A673 (cell line): ENCODE results near the gene CLK2. TPM values are rescaled to one million over a fixed set of nuclear protein-coding genes. Genes with fewer than 3 reads are reported as not detected.
A peak's percentile ranks its signal among the peaks of the same experiment; 100 is the strongest.

ENCODE experiments used
- BruUV-seq: library from RNA; stranded (reverse); fragments of 400-500 nt; replicated peaks from 2 replicates; lab custom pipeline; 2021; lab: Mats Ljungman, UMichigan
- CTCF ChIA-PET: fragments of 300-600 bp; sonication (Branson Sonifier 250); formaldehyde crosslinking; loops from one replicate; lab custom pipeline; 2022; ENCODE audit warnings: antibody characterized with exemption; lab: Charles Lee
- POLR2A ChIA-PET: fragments of 300-600 bp; sonication (Branson Sonifier 250); formaldehyde crosslinking; loops from one replicate; lab custom pipeline; 2022; ENCODE audit warnings: antibody characterized with exemption; ENCODE audit not compliant: low non-redundant PET; lab: Charles Lee
- DNase-seq: peaks from one replicate; pipeline ENCODE4 v3.0.0-alpha.2; 2015; ENCODE audit warnings: low spot score
- H3K27ac ChIP-seq: fragments of 200-600 bp; sonication (generic); 2 replicates; pipeline ENCODE4 v1.5.1; 2016; ENCODE audit warnings: mixed run types, low read depth, mild to moderate bottlenecking, mixed read lengths, antibody characterized with exemption, low read length; ENCODE audit not compliant: poor library complexity, severe bottlenecking
- H3K27me3 ChIP-seq: fragments of 200-600 bp; sonication (generic); replicated peaks from 2 replicates; pipeline ENCODE4 v1.6.1; 2017; ENCODE audit warnings: mixed run types, low read depth, mild to moderate bottlenecking, mixed read lengths, antibody characterized with exemption, low read length; ENCODE audit not compliant: insufficient read depth, poor library complexity
- H3K36me3 ChIP-seq: fragments of 200-600 bp; sonication (generic); 2 replicates; pipeline ENCODE4 v1.6.1; 2016; ENCODE audit warnings: mixed run types, mild to moderate bottlenecking, mixed read lengths, antibody characterized with exemption, low read length; ENCODE audit not compliant: insufficient read depth, poor library complexity, severe bottlenecking
- H3K4me1 ChIP-seq: fragments of 200-600 bp; sonication (generic); 2 replicates; pipeline ENCODE4 v1.6.1; 2017; ENCODE audit warnings: mixed run types, mild to moderate bottlenecking, mixed read lengths, antibody characterized with exemption, low read length; ENCODE audit not compliant: insufficient read depth, poor library complexity, severe bottlenecking
- H3K4me3 ChIP-seq: fragments of 200-600 bp; sonication (generic); 2 replicates; pipeline ENCODE4 v1.5.1; 2016; ENCODE audit warnings: low read depth, mixed run types, mild to moderate bottlenecking, mixed read lengths, low read length; ENCODE audit not compliant: poor library complexity, severe bottlenecking
- H3K9me3 ChIP-seq: fragments of 200-600 bp; sonication (generic); 2 replicates; pipeline ENCODE4 v1.6.1; 2016; ENCODE audit warnings: mixed run types, low read depth, mild to moderate bottlenecking, mixed read lengths, antibody characterized with exemption, low read length; ENCODE audit not compliant: poor library complexity, severe bottlenecking
- CTCF ChIP-seq: fragments of 300-800, 200-600 bp; sonication (generic); conservative IDR thresholded peaks from 2 replicates; pipeline ENCODE4 v1.5.1; 2017; ENCODE audit warnings: low read depth, mild to moderate bottlenecking, antibody characterized with exemption, low read length, moderate library complexity, mixed read lengths
- EZH2 ChIP-seq: fragments of 200-600 bp; sonication (generic); IDR thresholded peaks from 2 replicates; pipeline ENCODE4 v1.6.1; 2017; ENCODE audit warnings: borderline replicate concordance, low read depth, mild to moderate bottlenecking, mixed read lengths, antibody characterized with exemption, low read length; ENCODE audit not compliant: poor library complexity, severe bottlenecking
- intact Hi-C: fragments of 100-400 bp; cut with micrococcal nuclease; formaldehyde crosslinking; loops from one replicate; pipeline ENCODE4 v1.10.0; 2022; ENCODE audit not compliant: unreplicated experiment
- total RNA-seq: library from RNA; stranded (reverse); gene quantifications from 2 replicates; pipeline ENCODE4 v1.2.3, GENCODE V29; 2021

CLK2 gene
- total RNA-seq, 1 experiment from 2014 or later, result 70.2 TPM

- Histone ChIP-seq H3K9me3 (no peaks in the 10 kb centered on the region), H3K36me3 (no peaks in the 10 kb centered on the region), H3K4me3 (peak overlapping the region; percentile 73), H3K4me1 (peaks cover 19% of the 10 kb centered on the region), H3K27me3 (no peaks in the 10 kb centered on the region), H3K27ac (no peak overlapping the region)
- ChIA-PET CTCF (no interaction called here), POLR2A (no interaction called here)
- no TSS peak for BruUV-seq
- TF ChIP-seq CTCF, result no peak
- no peak for TF ChIP-seq EZH2
- DNase-seq, result no peak
- intact Hi-C loops, result no loop called here
Observed at GRCh38 chr1:155278689-155279160, 5.4 kb upstream of the CLK2 start.

GRCh38 chr1:155277902-155278688 is 4.8 kb upstream of the CLK2 start:
- H3K4me1 ChIP-seq, result peaks cover 21% of the 10 kb centered on the region
- H3K9me3 ChIP-seq, result no peaks in the 10 kb centered on the region
- TF ChIP-seq CTCF, result peak; percentile 39; the same call in 1 of the 2 replicates
- TF ChIP-seq EZH2, result no peak
- no TSS peak for BruUV-seq
- H3K27me3 ChIP-seq, result no peaks in the 10 kb centered on the region
- ChIA-PET POLR2A (no interaction called here), CTCF (no interaction called here)
- H3K36me3 ChIP-seq, result no peaks in the 10 kb centered on the region
- DNase-seq, result peak; percentile 64
- no peak overlapping the region for H3K27ac ChIP-seq
- H3K4me3 ChIP-seq, result peak overlapping the region; percentile 73
- intact Hi-C loops, result loop anchor here (1.0 to 2.0 kb wide), 3 partner anchors 28 to 51 kb away; no protein-coding TSS in a partner anchor

- POLR2A ChIA-PET, result interaction anchor here (0.6 kb wide), 1 partner anchor 274 kb away, joined by 9 read pairs; no protein-coding TSS in a partner anchor
- CTCF ChIA-PET, result interaction anchor here (0.7 to 1.0 kb wide), 2 partner anchors 14 to 27 kb away, joined by 3 to 4 read pairs; no protein-coding TSS in a partner anchor
- DNase-seq, result peak; percentile 98
- TF ChIP-seq CTCF (peak; percentile 60), EZH2 (no peak)
- Histone ChIP-seq H3K4me1 (peaks cover 22% of the 10 kb centered on the region), H3K4me3 (peak within 1 kb of the TSS; percentile 73), H3K9me3 (no peaks in the 10 kb centered on the region), H3K36me3 (no peaks in the 10 kb centered on the region), H3K27ac (peak within 1 kb of the TSS; percentile 48), H3K27me3 (no peaks in the 10 kb centered on the region)
- no TSS peak for BruUV-seq
- intact Hi-C loops, result loop anchor here (1.0 to 2.0 kb wide), 3 partner anchors 27 to 50 kb away; no protein-coding TSS in a partner anchor
Observed at GRCh38 chr1:155277070-155277901, 4.0 kb upstream of the CLK2 start, which contains the start of gene HCN3. TSS of gene HCN3 (plus strand) at chr1:155277463. CDS start at chr1:155277591, 128 bp downstream.
